PC-3 (cell line): Measurements from ENCODE around the gene RBBP8NL. TPM values are rescaled to one million over a fixed set of nuclear protein-coding genes. Genes with fewer than 3 reads are reported as not detected.
A peak's percentile ranks its signal among the peaks of the same experiment; 100 is the strongest.

ENCODE experiments used
- ATAC-seq: fragments of 200-7000 bp; cut with Tn5 transposase; 2 replicates; pipeline ENCODE4 v1.9.1; 2020; ENCODE audit warnings: mild to moderate bottlenecking, moderate library complexity
- BruUV-seq: library from RNA; stranded (reverse); fragments of 400-500 nt; replicated peaks from 2 replicates; lab custom pipeline; 2021; lab: Mats Ljungman, UMichigan
- CTCF ChIA-PET: fragments of 300-600 bp; sonication (Branson Sonifier 250); formaldehyde crosslinking; loops from one replicate; lab custom pipeline; 2022; ENCODE audit warnings: antibody characterized with exemption; lab: Charles Lee
- POLR2A ChIA-PET: fragments of 300-600 bp; sonication (Branson Sonifier 250); formaldehyde crosslinking; loops from one replicate; lab custom pipeline; 2022; ENCODE audit warnings: antibody characterized with exemption; ENCODE audit not compliant: unreplicated experiment; lab: Charles Lee
- DNase-seq: peaks from one replicate; pipeline ENCODE4 v3.0.0-alpha.2; 2015
- H2AFZ ChIP-seq: fragments of 300-600 bp; sonication (generic); 2 replicates; pipeline ENCODE4 v1.6.0; 2016; ENCODE audit warnings: antibody characterized with exemption, low read length
- H3F3A ChIP-seq: fragments of 300-600 bp; sonication (generic); one replicate; pipeline ENCODE4 v1.6.0; 2017; ENCODE audit warnings: antibody characterized with exemption, low read length, control low read depth, mild to moderate bottlenecking; ENCODE audit not compliant: unreplicated experiment
- H3K27ac ChIP-seq: fragments of 300-600 bp; sonication (generic); 2 replicates; pipeline ENCODE4 v1.5.1; 2016; ENCODE audit warnings: mild to moderate bottlenecking, low read length
- H3K27me3 ChIP-seq: fragments of 300-600 bp; sonication (generic); 2 replicates; pipeline ENCODE4 v1.6.1; 2016; ENCODE audit warnings: low read length, mixed read lengths
- H3K36me3 ChIP-seq: fragments of 300-600 bp; sonication (generic); 2 replicates; pipeline ENCODE4 v1.6.1; 2016; ENCODE audit warnings: low read depth, mixed run types, low read length, mixed read lengths
- H3K4me1 ChIP-seq: fragments of 300-600 bp; sonication (generic); 2 replicates; pipeline ENCODE4 v1.5.1; 2016; ENCODE audit warnings: low read length; ENCODE audit not compliant: insufficient read depth
- H3K4me2 ChIP-seq: fragments of 300-600 bp; sonication (generic); 2 replicates; pipeline ENCODE4 v1.6.0; 2016; ENCODE audit warnings: low read length
- H3K4me3 ChIP-seq: fragments of 300-600 bp; sonication (generic); 2 replicates; pipeline ENCODE4 v1.5.1; 2016; ENCODE audit warnings: mild to moderate bottlenecking, low read length, mixed read lengths
- H3K79me2 ChIP-seq: fragments of 300-600 bp; sonication (generic); 2 replicates; pipeline ENCODE4 v1.6.1; 2017; ENCODE audit warnings: low read length, mixed read lengths
- H3K9ac ChIP-seq: fragments of 300-600 bp; sonication (generic); 2 replicates; pipeline ENCODE4 v1.6.0; 2016; ENCODE audit warnings: mild to moderate bottlenecking, low read length
- H3K9me2 ChIP-seq: fragments of 300-600 bp; sonication (generic); replicated peaks from 2 replicates; pipeline ENCODE4 v1.6.1; 2016; ENCODE audit warnings: mixed run types, low read length, mixed read lengths
- H3K9me3 ChIP-seq: fragments of 300-600 bp; sonication (generic); 2 replicates; pipeline ENCODE4 v1.6.1; 2016; ENCODE audit warnings: low read length, mixed read lengths
- H4K20me1 ChIP-seq: fragments of 300-600 bp; sonication (generic); 2 replicates; pipeline ENCODE4 v1.6.1; 2016; ENCODE audit warnings: low read length, mixed read lengths
- EZH2 ChIP-seq: fragments of 300-600 bp; sonication (generic); IDR thresholded peaks from one replicate; pipeline ENCODE4 v1.6.1; 2017; ENCODE audit warnings: antibody characterized with exemption, mild to moderate bottlenecking, low read length; ENCODE audit not compliant: unreplicated experiment
- EZH2phosphoT487 ChIP-seq: fragments of 300-600 bp; sonication (generic); IDR thresholded peaks from 2 replicates; pipeline ENCODE4 v1.6.1; 2018; ENCODE audit warnings: mild to moderate bottlenecking, antibody characterized with exemption, low read length, borderline replicate concordance
- intact Hi-C: fragments of 100-400 bp; cut with micrococcal nuclease; formaldehyde crosslinking; loops from 2 replicates; pipeline ENCODE4 v1.9.0; 2023
- total RNA-seq: library from RNA; depleted of rRNA; stranded (reverse); fragments of >200 nt; gene quantifications from 2 replicates; pipeline ENCODE4 v1.2.3, GENCODE V29; 2014
- TF ChIP-seq, protein P1 (sequence below): fragments of 300-600 bp; sonication (generic); conservative IDR thresholded peaks from 2 replicates; pipeline ENCODE4 v1.5.1; 2017; ENCODE audit warnings: antibody characterized with exemption, low read depth, mild to moderate bottlenecking, low read length

The RBBP8NL gene
- total RNA-seq, 1 experiment from 2014 or later = 9.4 TPM

- no peaks in the 10 kb centered on the region for H3K27me3 ChIP-seq
- no peak overlapping the region for H3K4me3 ChIP-seq
- no peaks in the 10 kb centered on the region for H3K4me1 ChIP-seq
- H3K36me3 ChIP-seq = no peaks in the 10 kb centered on the region
- no peak for ATAC-seq
- no TSS peak for BruUV-seq
- H3K27ac ChIP-seq = no peak overlapping the region
- ChIA-PET POLR2A (no interaction called here), CTCF (no interaction called here)
- DNase-seq = no peak
- H3K9me2 ChIP-seq = no peaks in the 10 kb centered on the region
- no peak overlapping the region for H3K9ac ChIP-seq
- H3K9me3 ChIP-seq = no peaks in the 10 kb centered on the region
- H4K20me1 ChIP-seq = no peaks in the 10 kb centered on the region
- no peak overlapping the region for H3K4me2 ChIP-seq
- intact Hi-C loops = no loop called here
- H3F3A ChIP-seq = no peaks in the 10 kb centered on the region
- no peak overlapping the region for H2AFZ ChIP-seq
- H3K79me2 ChIP-seq = no peaks in the 10 kb centered on the region
- TF ChIP-seq, protein P1, sequence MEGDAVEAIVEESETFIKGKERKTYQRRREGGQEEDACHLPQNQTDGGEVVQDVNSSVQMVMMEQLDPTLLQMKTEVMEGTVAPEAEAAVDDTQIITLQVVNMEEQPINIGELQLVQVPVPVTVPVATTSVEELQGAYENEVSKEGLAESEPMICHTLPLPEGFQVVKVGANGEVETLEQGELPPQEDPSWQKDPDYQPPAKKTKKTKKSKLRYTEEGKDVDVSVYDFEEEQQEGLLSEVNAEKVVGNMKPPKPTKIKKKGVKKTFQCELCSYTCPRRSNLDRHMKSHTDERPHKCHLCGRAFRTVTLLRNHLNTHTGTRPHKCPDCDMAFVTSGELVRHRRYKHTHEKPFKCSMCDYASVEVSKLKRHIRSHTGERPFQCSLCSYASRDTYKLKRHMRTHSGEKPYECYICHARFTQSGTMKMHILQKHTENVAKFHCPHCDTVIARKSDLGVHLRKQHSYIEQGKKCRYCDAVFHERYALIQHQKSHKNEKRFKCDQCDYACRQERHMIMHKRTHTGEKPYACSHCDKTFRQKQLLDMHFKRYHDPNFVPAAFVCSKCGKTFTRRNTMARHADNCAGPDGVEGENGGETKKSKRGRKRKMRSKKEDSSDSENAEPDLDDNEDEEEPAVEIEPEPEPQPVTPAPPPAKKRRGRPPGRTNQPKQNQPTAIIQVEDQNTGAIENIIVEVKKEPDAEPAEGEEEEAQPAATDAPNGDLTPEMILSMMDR = no peak
- TF ChIP-seq EZH2 (no peak), EZH2phosphoT487 (no peak)
Observed at GRCh38 chr20:62415354-62416111, 11.8 kb downstream of the RBBP8NL start.

DNA sequence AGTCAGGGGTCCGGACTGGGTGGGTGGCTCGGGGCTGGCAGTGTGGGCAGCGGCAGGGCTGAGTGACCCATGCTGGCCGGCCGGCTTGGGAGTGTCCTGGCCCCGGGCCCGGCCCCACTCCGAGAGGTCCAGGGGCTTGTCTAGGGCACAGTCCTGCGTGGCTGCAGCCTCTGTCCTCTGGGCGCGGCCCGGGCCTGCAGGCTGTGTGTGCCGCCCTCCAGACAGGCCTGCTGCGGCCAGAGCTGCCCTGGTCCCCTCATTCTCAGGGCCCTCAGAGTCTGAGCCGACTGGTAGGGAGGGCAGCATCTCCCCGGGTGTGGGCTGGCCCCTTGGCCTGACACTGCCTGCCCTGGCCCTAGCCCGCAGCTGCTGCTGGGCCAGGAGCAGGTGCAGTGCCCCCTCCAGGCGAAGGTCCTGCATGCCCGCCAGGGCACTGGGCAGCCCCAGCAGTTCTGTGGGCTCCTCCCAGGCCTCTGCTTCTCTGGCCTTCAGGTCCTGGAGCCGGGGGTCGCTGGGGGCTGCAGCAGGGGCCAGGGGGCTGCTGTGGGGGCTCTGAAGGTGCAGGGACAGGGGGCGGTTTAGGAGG is 13.3 kb downstream of the RBBP8NL start:
- DNase-seq = no peak

More for the DNA sequence above, 13.3 kb downstream of the RBBP8NL start:
- BruUV-seq = no TSS peak
- Histone ChIP-seq H3K9me2 (no peaks in the 10 kb centered on the region), H3K79me2 (no peaks in the 10 kb centered on the region), H3K36me3 (no peaks in the 10 kb centered on the region), H4K20me1 (no peaks in the 10 kb centered on the region), H3K4me2 (no peak overlapping the region), H2AFZ (no peak overlapping the region), H3K9me3 (no peaks in the 10 kb centered on the region), H3K27me3 (no peaks in the 10 kb centered on the region), H3K9ac (no peak overlapping the region), H3K4me1 (peaks cover 7% of the 10 kb centered on the region), H3K4me3 (no peak overlapping the region), H3K27ac (no peak overlapping the region), H3F3A (no peaks in the 10 kb centered on the region)
- intact Hi-C loops = loop anchor here (5.0 kb wide), 1 partner anchor 73 kb away; no protein-coding TSS in a partner anchor
- no peak for TF ChIP-seq EZH2phosphoT487
- TF ChIP-seq, protein P1 = peak; percentile 41; the same call in 1 of the 2 replicates
- ChIA-PET POLR2A (no interaction called here), CTCF (no interaction called here)
- peak; percentile 20; the same call in 1 of the 2 replicates for ATAC-seq
